DOHH2 (cell line): ENCODE results near the gene ZCCHC17.

ENCODE experiments used
- CTCF ChIP-seq: fragments of 200-600 bp; sonication (generic); IDR thresholded peaks from one replicate; pipeline ENCODE4 v1.5.1; 2014; ENCODE audit warnings: antibody characterized with exemption, mild to moderate bottlenecking, low read depth, low read length; ENCODE audit not compliant: poor library complexity, severe bottlenecking
- EZH2phosphoT487 ChIP-seq: fragments of 200-600 bp; sonication (generic); IDR thresholded peaks from 2 replicates; pipeline ENCODE4 v1.6.1; 2017; ENCODE audit warnings: borderline replicate concordance, mild to moderate bottlenecking, antibody characterized with exemption, low read length, moderate library complexity, mixed read lengths

GRCh38 chr1:31302709-31303441 is 6.0 kb downstream of the ZCCHC17 start:
- TF ChIP-seq CTCF = no peak
- TF ChIP-seq EZH2phosphoT487 = no peak
